DOHH2 (cell line): ENCODE measurements around the gene VSTM2L.

ENCODE experiments used
- H3F3A ChIP-seq: fragments of 200-600 bp; sonication (generic), shearing (Covaris generic); 2 replicates; pipeline ENCODE4 v1.6.0; 2016; ENCODE audit warnings: antibody characterized with exemption, mild to moderate bottlenecking; ENCODE audit not compliant: control insufficient read depth, insufficient read depth
- H3K27ac ChIP-seq: fragments of 200-600 bp; sonication (generic); 2 replicates; pipeline ENCODE4 v1.5.1; 2014; ENCODE audit warnings: low read depth, mild to moderate bottlenecking, low read length, moderate library complexity
- H3K27me3 ChIP-seq: fragments of 200-600 bp; sonication (generic); 2 replicates; pipeline ENCODE4 v1.6.1; 2014; ENCODE audit warnings: mild to moderate bottlenecking, low read length, mixed read lengths; ENCODE audit not compliant: control insufficient read depth
- H3K36me3 ChIP-seq: fragments of 200-600 bp; sonication (generic); 2 replicates; pipeline ENCODE4 v1.6.1; 2014; ENCODE audit warnings: mild to moderate bottlenecking, low read length, moderate library complexity, mixed read lengths; ENCODE audit not compliant: control insufficient read depth
- H3K4me1 ChIP-seq: fragments of 200-600 bp; sonication (generic); 2 replicates; pipeline ENCODE4 v1.6.1; 2014; ENCODE audit warnings: mild to moderate bottlenecking, low read length, mixed read lengths; ENCODE audit not compliant: control insufficient read depth
- H3K4me2 ChIP-seq: fragments of 200-600 bp; sonication (generic); 2 replicates; pipeline ENCODE4 v1.6.0; 2014; ENCODE audit warnings: mild to moderate bottlenecking, low read length, moderate library complexity
- H3K4me3 ChIP-seq: fragments of 200-600 bp; sonication (generic); 2 replicates; pipeline ENCODE4 v1.5.1; 2014; ENCODE audit warnings: mild to moderate bottlenecking, low read length, mixed read lengths
- H3K79me2 ChIP-seq: fragments of 200-600 bp; sonication (generic); 2 replicates; pipeline ENCODE4 v1.6.1; 2014; ENCODE audit warnings: mild to moderate bottlenecking, low read length, mixed read lengths; ENCODE audit not compliant: control insufficient read depth
- H3K9me2 ChIP-seq: fragments of 200-600 bp; sonication (generic); replicated peaks from 2 replicates; pipeline ENCODE4 v1.6.1; 2014; ENCODE audit warnings: mild to moderate bottlenecking, low read length, mixed read lengths; ENCODE audit not compliant: control insufficient read depth
- H3K9me3 ChIP-seq: fragments of 200-600 bp; sonication (generic); 2 replicates; pipeline ENCODE4 v1.6.1; 2014; ENCODE audit warnings: antibody characterized with exemption, low read length, mixed read lengths; ENCODE audit not compliant: control insufficient read depth, insufficient read depth
- H4K20me1 ChIP-seq: fragments of 200-600 bp; sonication (generic); 2 replicates; pipeline ENCODE4 v1.6.0; 2014; ENCODE audit warnings: low read depth, mild to moderate bottlenecking, antibody characterized with exemption, low read length, moderate library complexity; ENCODE audit not compliant: control insufficient read depth, insufficient read depth
- EZH2phosphoT487 ChIP-seq: fragments of 200-600 bp; sonication (generic); IDR thresholded peaks from 2 replicates; pipeline ENCODE4 v1.6.1; 2017; ENCODE audit warnings: borderline replicate concordance, mild to moderate bottlenecking, antibody characterized with exemption, low read length, moderate library complexity, mixed read lengths
- TF ChIP-seq, protein P1 (sequence below): fragments of 200-600 bp; sonication (generic); IDR thresholded peaks from one replicate; pipeline ENCODE4 v1.5.1; 2014; ENCODE audit warnings: antibody characterized with exemption, mild to moderate bottlenecking, low read depth, low read length; ENCODE audit not compliant: poor library complexity, severe bottlenecking

The VSTM2L gene

DNA sequence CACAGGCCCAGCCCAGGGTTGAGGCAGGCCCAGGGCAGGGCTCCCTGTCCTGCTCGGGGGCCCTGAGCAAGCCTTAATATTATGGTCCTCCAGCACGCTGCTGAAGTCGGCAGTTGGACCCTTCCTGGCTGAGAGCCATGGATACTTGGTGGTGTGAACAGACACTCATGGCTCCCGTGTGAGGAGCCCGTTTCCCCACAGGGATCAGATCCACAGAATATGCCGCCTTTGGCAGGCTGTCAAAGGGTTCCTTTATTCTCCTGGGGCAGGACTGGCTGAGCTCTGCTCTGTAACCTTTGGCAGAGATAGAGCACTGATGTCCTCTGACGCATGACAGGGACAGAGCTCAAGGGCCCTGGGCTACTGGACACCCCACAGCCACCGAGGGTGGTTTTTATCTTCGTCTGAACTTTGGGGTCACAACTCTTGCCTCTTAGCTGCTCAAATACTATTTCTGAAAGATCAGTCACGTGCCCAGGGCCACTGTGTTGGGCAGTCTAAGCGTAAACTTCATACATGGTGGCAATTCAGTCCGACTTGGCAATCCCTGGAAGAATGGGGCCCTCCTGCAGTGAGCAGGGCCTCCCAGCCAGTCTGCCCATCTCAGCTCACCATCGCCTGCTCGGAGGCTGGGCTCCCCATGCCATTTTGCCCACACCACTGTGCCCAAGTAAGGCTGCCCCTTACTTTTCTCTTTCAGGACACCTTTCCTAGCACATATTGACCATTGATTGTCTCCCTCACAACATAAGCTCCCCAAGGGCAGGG lies 81.3 kb downstream of the VSTM2L start:
- no peak for TF ChIP-seq EZH2phosphoT487
- TF ChIP-seq, protein P1, sequence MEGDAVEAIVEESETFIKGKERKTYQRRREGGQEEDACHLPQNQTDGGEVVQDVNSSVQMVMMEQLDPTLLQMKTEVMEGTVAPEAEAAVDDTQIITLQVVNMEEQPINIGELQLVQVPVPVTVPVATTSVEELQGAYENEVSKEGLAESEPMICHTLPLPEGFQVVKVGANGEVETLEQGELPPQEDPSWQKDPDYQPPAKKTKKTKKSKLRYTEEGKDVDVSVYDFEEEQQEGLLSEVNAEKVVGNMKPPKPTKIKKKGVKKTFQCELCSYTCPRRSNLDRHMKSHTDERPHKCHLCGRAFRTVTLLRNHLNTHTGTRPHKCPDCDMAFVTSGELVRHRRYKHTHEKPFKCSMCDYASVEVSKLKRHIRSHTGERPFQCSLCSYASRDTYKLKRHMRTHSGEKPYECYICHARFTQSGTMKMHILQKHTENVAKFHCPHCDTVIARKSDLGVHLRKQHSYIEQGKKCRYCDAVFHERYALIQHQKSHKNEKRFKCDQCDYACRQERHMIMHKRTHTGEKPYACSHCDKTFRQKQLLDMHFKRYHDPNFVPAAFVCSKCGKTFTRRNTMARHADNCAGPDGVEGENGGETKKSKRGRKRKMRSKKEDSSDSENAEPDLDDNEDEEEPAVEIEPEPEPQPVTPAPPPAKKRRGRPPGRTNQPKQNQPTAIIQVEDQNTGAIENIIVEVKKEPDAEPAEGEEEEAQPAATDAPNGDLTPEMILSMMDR = no peak
- no peaks in the 10 kb centered on the region for H3K9me2 ChIP-seq
- no peaks in the 10 kb centered on the region for H3K4me1 ChIP-seq
- no peak overlapping the region for H3K4me2 ChIP-seq
- no peaks in the 10 kb centered on the region for H3K27me3 ChIP-seq
- H3K27ac ChIP-seq = no peak overlapping the region
- H4K20me1 ChIP-seq = no peaks in the 10 kb centered on the region
- H3K79me2 ChIP-seq = no peaks in the 10 kb centered on the region
- peaks cover 8% of the 10 kb centered on the region; the same call in 1 of the 2 replicates for H3K36me3 ChIP-seq
- H3K4me3 ChIP-seq = no peak overlapping the region
- no peaks in the 10 kb centered on the region for H3K9me3 ChIP-seq
- no peaks in the 10 kb centered on the region for H3F3A ChIP-seq

DNA sequence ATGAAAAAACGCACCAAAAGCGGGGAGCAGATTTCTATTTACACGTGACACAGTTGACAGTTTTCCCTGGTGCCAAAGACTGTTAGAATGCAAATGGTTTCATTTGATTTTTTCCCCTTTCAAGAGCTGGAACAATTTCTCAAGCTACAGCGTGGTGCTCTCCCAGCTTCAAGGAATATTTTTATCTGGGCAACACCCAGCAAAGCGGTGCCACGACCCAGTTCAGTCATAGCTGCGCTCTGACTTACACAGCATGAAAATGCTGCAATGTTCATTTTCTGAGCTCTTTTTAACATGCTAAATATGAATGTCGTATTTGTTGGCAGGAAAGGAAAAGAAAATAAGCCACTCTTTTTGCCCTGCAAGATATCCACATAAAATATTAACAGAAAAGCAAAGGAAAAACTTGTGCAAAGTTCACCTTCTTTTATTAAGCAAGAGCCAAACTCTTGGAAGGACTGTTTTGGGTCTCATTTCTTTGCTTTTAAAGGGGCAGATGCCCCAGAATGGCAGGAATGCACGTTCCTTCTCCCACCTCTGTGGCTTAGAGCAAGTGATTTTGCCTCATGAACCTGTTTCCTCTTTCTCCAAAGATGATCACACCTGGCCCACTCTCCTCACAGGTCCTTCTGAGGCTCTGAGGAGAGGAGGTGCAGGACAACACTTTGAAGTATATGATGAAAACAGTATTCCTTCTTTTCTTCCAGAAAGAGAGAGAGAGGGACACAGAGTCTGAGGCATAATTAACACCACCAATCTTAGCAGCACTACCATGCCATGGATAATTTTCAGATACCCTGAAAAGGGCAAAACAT lies 83.3 kb downstream of the VSTM2L start:
- H3K27ac ChIP-seq = no peak overlapping the region
- TF ChIP-seq, protein P1 = no peak
- TF ChIP-seq EZH2phosphoT487 = no peak
- H3K79me2 ChIP-seq = no peaks in the 10 kb centered on the region
- H3K9me3 ChIP-seq = no peaks in the 10 kb centered on the region
- peaks cover 19% of the 10 kb centered on the region for H3K36me3 ChIP-seq
- no peaks in the 10 kb centered on the region for H3K9me2 ChIP-seq
- no peaks in the 10 kb centered on the region for H4K20me1 ChIP-seq
- H3K4me2 ChIP-seq = no peak overlapping the region
- peaks cover 10% of the 10 kb centered on the region for H3K4me1 ChIP-seq
- no peaks in the 10 kb centered on the region for H3K27me3 ChIP-seq
- no peaks in the 10 kb centered on the region for H3F3A ChIP-seq
- H3K4me3 ChIP-seq = no peak overlapping the region

DNA sequence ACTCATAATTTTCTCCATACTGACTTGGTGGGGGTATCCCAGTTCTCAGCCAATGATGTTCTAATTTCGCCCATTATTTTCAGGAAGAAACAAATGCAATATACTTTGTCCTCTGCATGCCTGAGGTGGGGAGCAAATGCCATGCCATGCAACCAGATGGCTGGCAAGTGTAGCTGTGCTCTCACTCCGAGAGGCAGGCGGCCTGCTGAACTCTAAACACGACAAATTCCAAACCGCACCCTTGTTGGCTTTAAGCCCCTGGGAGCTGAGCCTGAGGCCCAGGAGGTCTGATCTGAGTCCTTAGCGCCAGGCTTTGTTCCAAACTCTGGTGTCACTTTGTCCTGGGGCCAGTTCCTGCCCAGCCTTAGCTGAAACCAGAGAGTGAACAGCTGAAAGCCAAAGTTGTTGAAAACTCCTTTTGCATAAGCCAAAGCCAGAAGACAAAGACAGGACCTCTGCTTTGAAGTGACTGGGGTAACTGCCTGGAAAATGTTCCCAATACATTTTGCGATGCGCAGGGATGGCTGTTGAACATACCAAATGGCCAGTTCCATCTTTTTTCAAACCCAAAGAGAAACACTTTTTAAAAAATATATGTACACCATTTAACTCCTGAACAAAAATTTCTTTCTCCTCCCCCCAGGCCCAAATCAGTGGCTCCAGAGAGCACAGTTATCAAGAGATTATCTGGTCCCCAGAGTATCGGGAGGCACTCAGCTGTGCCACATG lies 84.1 kb downstream of the VSTM2L start:
- no peaks in the 10 kb centered on the region for H3K27me3 ChIP-seq
- H4K20me1 ChIP-seq = no peaks in the 10 kb centered on the region
- H3K9me2 ChIP-seq = no peaks in the 10 kb centered on the region
- H3K4me1 ChIP-seq = peaks cover 10% of the 10 kb centered on the region
- no peaks in the 10 kb centered on the region for H3K79me2 ChIP-seq
- no peak overlapping the region for H3K4me2 ChIP-seq
- H3K27ac ChIP-seq = no peak overlapping the region
- H3K4me3 ChIP-seq = no peak overlapping the region
- no peaks in the 10 kb centered on the region for H3K9me3 ChIP-seq
- no peaks in the 10 kb centered on the region for H3F3A ChIP-seq
- TF ChIP-seq, protein P1 = no peak
- no peak for TF ChIP-seq EZH2phosphoT487
- peaks cover 27% of the 10 kb centered on the region for H3K36me3 ChIP-seq
